GM19468 (cell line): Measurements from ENCODE around the gene RACGAP1.

ENCODE experiments used
- ATAC-seq: cut with Tn5 transposase; IDR thresholded peaks from one replicate; pipeline ENCODE4 v1.9.1; 2021; ENCODE audit warnings: mild to moderate bottlenecking, moderate library complexity, moderate number of reproducible peaks; ENCODE audit not compliant: unreplicated experiment; ENCODE audit errors: extremely low read depth

RACGAP1 gene

DNA sequence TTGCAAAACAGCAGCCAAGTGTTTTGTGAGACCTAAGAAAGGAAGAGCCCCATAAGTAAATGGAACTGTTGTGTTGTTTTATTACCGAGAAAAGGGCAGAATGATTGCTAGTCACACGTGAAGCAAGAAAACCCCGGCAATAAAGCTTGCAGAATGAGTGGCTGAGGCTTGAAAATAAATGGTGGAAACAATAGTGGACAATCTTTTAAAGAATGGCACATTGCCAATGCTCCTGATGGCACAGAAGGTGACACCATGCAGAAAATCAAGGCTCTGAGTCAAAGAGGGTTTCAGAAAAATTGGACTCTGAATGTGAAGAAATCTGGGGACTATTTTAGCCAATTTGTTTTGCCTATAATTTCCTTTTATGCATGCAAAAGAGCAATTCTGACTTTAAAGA lies 78.8 kb downstream of the RACGAP1 start:
- no peak for ATAC-seq

DNA sequence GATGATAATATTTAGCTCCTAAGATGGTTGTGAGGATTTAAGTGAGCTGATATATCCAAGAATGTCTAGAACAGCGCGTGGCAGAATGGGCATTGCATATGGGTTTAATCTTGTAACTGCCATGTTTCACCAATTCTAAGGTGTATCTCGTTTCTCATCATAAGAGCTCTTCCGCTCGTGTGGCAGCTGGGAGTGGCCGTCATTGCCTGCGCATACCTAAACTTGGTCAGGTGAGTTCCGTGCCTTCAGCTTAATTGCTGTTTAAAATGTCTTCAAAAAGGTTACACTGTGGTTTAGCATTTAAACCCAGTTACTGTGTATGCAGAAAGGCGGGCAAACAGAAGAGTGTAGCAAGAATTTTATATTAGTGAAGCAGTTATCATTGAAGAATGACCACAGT lies 79.2 kb downstream of the RACGAP1 start:
- ATAC-seq = no peak

DNA sequence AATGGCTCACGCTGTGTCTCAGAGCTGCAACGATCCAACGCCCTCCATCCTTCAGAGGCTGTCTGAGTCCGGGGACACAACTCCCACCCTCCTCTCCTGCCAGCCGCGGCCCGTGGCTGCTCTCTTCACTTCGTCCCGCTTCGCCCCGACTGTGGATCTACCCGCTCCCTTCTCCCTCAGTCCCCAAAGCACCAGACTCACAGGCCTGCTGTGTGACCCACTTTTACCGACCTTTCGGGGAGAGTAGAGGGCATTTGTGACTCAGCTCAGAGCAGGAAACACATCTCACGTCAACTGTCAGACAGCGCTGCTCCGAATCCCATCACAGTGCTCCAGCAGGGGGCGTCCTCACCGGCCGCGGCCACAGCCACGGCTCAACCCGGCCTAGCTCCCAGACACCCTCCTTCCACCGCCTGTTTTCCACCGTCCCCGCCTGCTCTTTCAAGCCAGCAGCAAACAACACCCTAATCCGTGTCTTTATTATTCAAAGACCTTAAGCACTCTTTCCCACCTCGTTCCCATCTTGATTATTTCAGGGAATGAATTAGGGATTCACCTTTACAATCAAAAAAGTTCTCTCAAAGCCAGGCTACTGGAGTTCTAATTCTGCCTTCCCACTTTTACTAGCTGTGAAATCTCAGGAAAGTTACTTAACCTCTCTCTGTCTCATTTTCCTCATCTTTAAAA lies 79.8 kb downstream of the RACGAP1 start:
- no peak for ATAC-seq

DNA sequence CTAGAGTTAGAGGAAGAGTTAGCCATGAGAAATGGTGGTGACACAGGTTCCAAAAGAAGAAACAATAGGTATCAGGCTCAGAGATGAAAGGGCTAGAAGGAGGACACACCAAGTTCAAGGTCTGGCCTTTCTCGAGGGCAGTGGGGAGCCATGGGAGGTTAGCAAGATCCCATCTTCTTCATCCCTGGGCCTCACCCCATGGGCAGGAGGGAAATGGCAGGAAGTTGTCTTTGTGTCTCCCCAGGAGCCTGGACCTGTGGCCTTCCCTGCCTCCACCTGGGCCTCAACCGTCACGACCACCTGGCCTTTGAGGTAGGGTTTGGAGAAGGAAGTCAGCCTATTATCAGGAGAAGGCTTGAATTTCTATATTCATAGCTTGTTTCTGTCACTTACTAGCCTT lies 80.6 kb downstream of the RACGAP1 start:
- ATAC-seq = no peak

DNA sequence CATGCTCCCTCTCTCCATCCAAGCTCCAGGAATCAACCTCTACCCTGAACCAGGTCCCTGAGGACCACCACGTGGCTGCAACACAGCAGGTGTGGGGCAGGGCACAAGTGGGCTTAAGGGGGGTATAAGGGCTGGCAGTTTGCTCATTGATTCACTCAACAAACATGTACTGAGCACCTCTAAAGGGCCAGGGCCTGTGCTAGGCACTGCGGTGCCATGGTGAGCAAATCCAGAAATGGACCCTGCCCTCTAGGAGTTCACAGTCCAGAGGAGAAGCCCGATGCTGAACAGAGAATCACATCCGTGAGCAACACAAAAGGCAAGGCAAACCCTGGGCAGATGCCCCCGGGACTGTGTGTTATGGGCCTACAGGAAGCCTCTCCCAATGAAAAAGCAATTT lies 81.2 kb downstream of the RACGAP1 start:
- no peak for ATAC-seq

DNA sequence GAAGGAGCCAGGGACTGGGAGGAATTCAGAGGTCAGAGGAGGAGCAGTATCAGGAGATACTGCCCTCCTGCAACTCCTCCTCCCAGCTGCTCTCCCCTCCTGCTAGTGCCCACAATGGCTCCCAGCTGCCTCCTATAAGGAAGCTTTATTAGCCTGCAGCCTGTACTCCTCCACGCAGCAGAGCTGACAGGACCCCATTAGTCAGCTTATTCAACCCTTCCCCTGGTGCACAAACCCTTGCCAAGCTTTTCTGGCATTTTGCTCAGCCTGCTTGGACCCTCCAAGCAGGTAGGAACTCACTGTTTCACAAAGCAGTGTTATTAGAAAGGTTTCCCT lies 81.7 kb downstream of the RACGAP1 start:
- no peak for ATAC-seq

DNA sequence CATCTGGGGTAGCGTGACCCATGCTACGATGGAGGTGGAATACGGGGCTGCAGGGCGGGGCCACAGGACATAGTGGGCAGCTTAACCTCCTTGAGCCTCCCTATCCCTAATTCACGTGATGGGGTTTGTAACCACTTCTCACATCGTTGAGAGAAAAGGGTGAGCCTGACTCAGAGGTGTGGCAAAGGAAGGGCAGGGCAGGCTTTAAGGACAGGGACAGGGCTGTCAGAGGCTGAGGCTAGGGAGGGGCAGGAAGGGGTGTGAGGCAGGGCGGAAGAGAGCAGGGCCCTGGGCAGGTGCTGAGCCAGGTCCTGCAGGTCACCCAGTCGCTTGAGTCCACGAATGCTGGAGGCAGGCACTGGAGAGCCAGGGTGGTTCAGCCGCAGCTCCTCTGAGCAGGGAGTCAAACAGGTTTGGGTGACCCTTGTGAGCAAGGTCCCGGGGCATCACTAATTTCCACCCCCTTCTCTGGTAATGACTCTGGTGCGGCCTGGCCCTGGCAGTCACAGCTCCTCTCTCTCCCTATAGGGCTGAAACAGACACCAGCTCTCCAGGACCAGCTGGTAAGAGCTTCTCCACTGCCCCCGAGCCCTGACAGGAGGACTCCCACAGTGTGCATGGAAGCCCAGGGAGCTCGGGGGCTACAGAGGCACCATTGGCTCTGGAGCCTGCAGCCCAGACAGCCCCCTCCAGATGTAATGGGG lies 82.2 kb downstream of the RACGAP1 start:
- ATAC-seq = no peak

DNA sequence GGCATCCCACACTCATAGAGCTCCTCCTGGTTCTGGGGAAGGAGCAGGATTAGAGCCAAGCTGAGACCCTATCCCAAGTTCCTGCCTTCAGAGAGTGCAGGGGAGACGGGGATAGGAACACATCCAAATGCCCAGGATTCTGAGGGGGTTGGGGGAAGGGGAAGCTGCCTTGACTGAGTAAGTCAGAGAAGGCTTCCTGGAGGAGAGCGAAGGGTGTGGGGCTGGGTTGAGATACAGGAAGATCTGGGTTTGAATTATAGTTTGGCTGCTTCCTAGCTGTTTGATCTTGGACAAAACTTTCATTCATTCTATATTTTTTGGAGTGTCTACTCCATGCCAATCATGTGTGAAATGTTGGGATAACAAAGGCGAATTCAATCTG lies 82.8 kb downstream of the RACGAP1 start:
- no peak for ATAC-seq

DNA sequence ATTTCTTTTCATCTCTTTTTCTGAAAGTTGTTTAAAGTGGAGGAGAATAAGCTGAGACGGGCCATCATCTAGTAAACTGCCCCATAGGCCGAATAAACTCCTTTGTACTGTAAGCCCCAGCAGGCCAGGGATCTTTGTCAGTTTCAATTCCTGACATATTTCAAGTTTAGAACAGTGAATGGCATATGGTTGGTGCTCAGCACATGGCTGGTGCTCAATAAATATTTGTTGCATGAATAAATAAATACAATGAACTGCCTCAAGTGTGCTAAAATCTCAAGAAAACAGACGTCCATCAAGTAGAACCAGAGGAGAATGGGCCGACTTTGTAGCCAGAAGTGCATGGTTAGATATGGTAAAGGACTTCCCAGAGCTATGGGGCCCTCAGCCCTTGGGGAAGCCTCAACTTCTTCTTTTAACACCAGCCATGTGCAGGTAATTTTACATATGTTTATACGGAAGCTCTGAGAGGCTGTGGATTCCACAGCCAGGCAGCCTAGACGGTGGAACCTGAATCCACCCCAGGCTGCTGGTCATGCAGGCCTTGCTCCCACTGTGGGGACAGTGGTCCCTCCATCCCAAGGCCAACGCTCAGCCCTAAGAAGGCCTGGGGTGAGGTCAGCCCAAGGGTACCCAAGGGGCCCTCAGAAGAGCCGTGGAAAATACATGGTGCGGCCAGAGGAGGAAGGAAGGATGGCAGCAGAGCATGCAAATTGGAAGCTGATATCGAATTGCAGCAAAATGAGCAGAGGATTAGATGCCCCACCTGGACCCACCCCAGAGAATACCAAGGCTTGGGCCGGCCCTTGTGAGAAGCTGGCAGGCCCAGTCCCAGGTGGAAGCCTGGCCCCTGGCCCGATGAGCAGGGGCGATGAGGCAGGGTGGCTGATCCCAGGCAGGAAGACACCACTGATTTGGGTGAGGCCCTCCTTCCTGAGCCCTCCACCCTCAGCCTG lies 83.5 kb downstream of the RACGAP1 start:
- ATAC-seq = no peak

DNA sequence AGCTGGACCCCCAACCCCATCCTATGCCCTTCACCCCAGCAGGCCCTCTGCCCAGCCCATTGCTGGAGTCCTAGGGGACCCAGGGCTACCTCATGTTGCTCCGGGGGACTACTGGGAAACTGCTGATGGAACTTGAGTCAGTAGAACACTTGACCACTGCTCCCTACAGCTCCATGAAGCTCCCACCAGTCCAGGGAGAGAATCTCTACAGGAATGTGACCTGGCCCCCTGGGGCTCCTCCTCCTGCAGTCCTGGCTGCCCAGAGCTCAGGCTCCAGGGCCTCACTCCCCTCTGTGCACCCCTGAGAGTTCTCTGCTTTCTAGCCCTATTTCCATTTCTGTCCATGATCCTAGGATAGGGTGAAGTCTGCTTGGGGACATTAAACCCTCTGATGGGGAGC lies 85.6 kb downstream of the RACGAP1 start:
- ATAC-seq = no peak

DNA sequence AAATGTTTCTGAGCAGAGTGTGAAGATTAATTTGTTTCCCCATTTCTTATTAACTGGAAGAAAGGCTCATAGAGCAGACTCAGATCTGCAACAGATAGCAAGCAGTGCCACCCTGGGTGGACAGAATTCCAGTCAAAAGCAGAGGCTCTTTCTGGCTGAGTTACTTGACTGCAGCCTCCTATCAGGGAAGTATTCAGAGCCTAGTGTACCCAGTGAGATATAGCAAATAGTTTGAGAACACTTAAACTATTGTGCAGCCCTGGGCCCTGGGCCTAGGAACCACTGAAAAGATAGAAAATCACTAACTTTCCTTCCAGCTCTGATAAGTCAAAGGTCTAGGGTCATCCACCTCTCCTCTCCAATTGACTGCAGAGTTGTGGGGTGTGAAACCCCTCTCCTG lies 86.0 kb downstream of the RACGAP1 start:
- no peak for ATAC-seq
